ENCODE data around the gene SPATS1.

Gene SPATS1

GRCh38 chr6:44332585-44332984 is 9.9 kb upstream of the SPATS1 start:
- H3K27me3 ChIP-seq (ENCODE audit: control insufficient read depth, insufficient read depth, low read length): no peaks in the 10 kb centered on the region
- H3K4me3 ChIP-seq (ENCODE audit: low read depth, low read length): no peak overlapping the region
- no peak overlapping the region for H2AFZ ChIP-seq
- no peak for TF ChIP-seq CTCF (IDR thresholded peaks at IDR 0.05)
- no peak overlapping the region for H3K4me2 ChIP-seq (ENCODE audit: low read length)
- H3K36me3 ChIP-seq (ENCODE audit: control insufficient read depth, insufficient read depth, low read length): no peaks in the 10 kb centered on the region
- H3K4me1 ChIP-seq: no peaks in the 10 kb centered on the region
- H3K9ac ChIP-seq: no peak overlapping the region
- H3K79me2 ChIP-seq: no peaks in the 10 kb centered on the region
- no peak overlapping the region for H3K27ac ChIP-seq
- H3K9me3 ChIP-seq (ENCODE audit: control insufficient read depth, low read length): no peaks in the 10 kb centered on the region

- no peak overlapping the region for H3K4me3 ChIP-seq (ENCODE audit: low read depth, low read length)
- H3K36me3 ChIP-seq (ENCODE audit: control insufficient read depth, insufficient read depth, low read length): no peaks in the 10 kb centered on the region
- H3K4me1 ChIP-seq: no peaks in the 10 kb centered on the region
- no peak overlapping the region for H3K4me2 ChIP-seq (ENCODE audit: low read length)
- no peak overlapping the region for H3K9ac ChIP-seq
- no peak overlapping the region for H3K27ac ChIP-seq
- H3K27me3 ChIP-seq (ENCODE audit: control insufficient read depth, insufficient read depth, low read length): no peaks in the 10 kb centered on the region
- H2AFZ ChIP-seq: no peak overlapping the region
- no peaks in the 10 kb centered on the region for H3K9me3 ChIP-seq (ENCODE audit: control insufficient read depth, low read length)
- no peaks in the 10 kb centered on the region for H3K79me2 ChIP-seq
- no peak for TF ChIP-seq CTCF (IDR thresholded peaks at IDR 0.05)
Observed at GRCh38 chr6:44333273-44333919, 9.1 kb upstream of the SPATS1 start.

GRCh38 chr6:44333942-44334341 is 8.5 kb upstream of the SPATS1 start:
- Histone ChIP-seq H3K4me3 (ENCODE audit: low read depth, low read length) (no peak overlapping the region), H3K27ac (no peak overlapping the region)

GRCh38 chr6:44335631-44336030 is 6.8 kb upstream of the SPATS1 start:
- no peak for TF ChIP-seq CTCF (IDR thresholded peaks at IDR 0.05)
- no peak overlapping the region for H3K27ac ChIP-seq

More at GRCh38 chr6:44333942-44334341, 8.5 kb upstream of the SPATS1 start:
- H3K4me2 ChIP-seq (ENCODE audit: low read length): no peak overlapping the region
- no peak overlapping the region for H3K9ac ChIP-seq
- H2AFZ ChIP-seq: no peak overlapping the region
- no peaks in the 10 kb centered on the region for H3K79me2 ChIP-seq
- no peak for TF ChIP-seq CTCF (IDR thresholded peaks at IDR 0.05)
- H3K27me3 ChIP-seq (ENCODE audit: control insufficient read depth, insufficient read depth, low read length): no peaks in the 10 kb centered on the region
- no peaks in the 10 kb centered on the region for H3K9me3 ChIP-seq (ENCODE audit: control insufficient read depth, low read length)
- no peaks in the 10 kb centered on the region for H3K36me3 ChIP-seq (ENCODE audit: control insufficient read depth, insufficient read depth, low read length)
- H3K4me1 ChIP-seq: no peaks in the 10 kb centered on the region

More at GRCh38 chr6:44335631-44336030, 6.8 kb upstream of the SPATS1 start:
- Histone ChIP-seq H3K36me3 (ENCODE audit: control insufficient read depth, insufficient read depth, low read length) (no peaks in the 10 kb centered on the region), H2AFZ (no peak overlapping the region), H3K79me2 (no peaks in the 10 kb centered on the region), H3K27me3 (ENCODE audit: control insufficient read depth, insufficient read depth, low read length) (no peaks in the 10 kb centered on the region), H3K4me1 (no peaks in the 10 kb centered on the region), H3K4me3 (ENCODE audit: low read depth, low read length) (no peak overlapping the region), H3K4me2 (ENCODE audit: low read length) (no peak overlapping the region), H3K9ac (no peak overlapping the region), H3K9me3 (ENCODE audit: control insufficient read depth, low read length) (no peaks in the 10 kb centered on the region)

Measured in parathyroid adenoma (tissue), 2 donors.